ENCODE results near the gene RPUSD1. TPM values are rescaled to one million over a fixed set of nuclear protein-coding genes. Genes with fewer than 3 reads are reported as not detected.

RPUSD1 gene
- total and polyA plus RNA-seq, 12 donors, result 1.1 to 40.1 (median 20.4) TPM

- WGBS, 4 donors, result 55 to 86% (median 83%) methylated on average over 9 to 21 of the region's 21 CpGs
- intact Hi-C loops (cut with DNase I), result no loop called here
- Histone ChIP-seq H3K4me3 (no peak overlapping the region), H3K9me3 (replicated peaks in 1 of 3) (no peaks in the 10 kb centered on the region), H3K27me3 (no peaks in the 10 kb centered on the region), H3K27ac (no peak overlapping the region), H3K4me1 (replicated peaks in 1 of 2) (no peaks in the 10 kb centered on the region), H3K36me3 (replicated peaks in 1 of 2) (no peaks in the 10 kb centered on the region)
- TF ChIP-seq POLR2A (IDR thresholded peaks at IDR 0.05) (no peak), CTCF (IDR thresholded peaks at IDR 0.05) (no peak)
- DNase-seq, result no peak
Observed at GRCh38 chr16:768428-768827, 19.8 kb downstream of the RPUSD1 start.

GRCh38 chr16:767743-768235 lies 20.4 kb downstream of the RPUSD1 start:
- 20 to 60% (median 52%) methylated on average over 1 to 23 of the region's 38 CpGs for WGBS, 4 donors
- no peaks in the 10 kb centered on the region for H3K27me3 ChIP-seq
- no peak for DNase-seq

GRCh38 chr16:766820-767640 lies 21.2 kb downstream of the RPUSD1 start:
- no peaks in the 10 kb centered on the region for H3K27me3 ChIP-seq
- DNase-seq, result no peak
- H3K9me3 ChIP-seq (replicated peaks in 1 of 3), result no peaks in the 10 kb centered on the region
- no peaks in the 10 kb centered on the region for H3K4me1 ChIP-seq (replicated peaks in 1 of 2)
- H3K36me3 ChIP-seq (replicated peaks in 1 of 2), result no peaks in the 10 kb centered on the region
- no peak overlapping the region for H3K4me3 ChIP-seq
- no peak for TF ChIP-seq POLR2A (IDR thresholded peaks at IDR 0.05)
- no peak for TF ChIP-seq CTCF (IDR thresholded peaks at IDR 0.05)
- no peak overlapping the region for H3K27ac ChIP-seq
- WGBS, 4 donors, result 63 to 72% (median 67%) methylated on average over 9 to 39 of the region's 48 CpGs
- intact Hi-C loops (cut with DNase I), result no loop called here

More at GRCh38 chr16:767743-768235, 20.4 kb downstream of the RPUSD1 start:
- TF ChIP-seq POLR2A (IDR thresholded peaks at IDR 0.05), result no peak
- Histone ChIP-seq H3K4me1 (replicated peaks in 1 of 2) (no peaks in the 10 kb centered on the region), H3K27ac (no peak overlapping the region), H3K36me3 (replicated peaks in 1 of 2) (no peaks in the 10 kb centered on the region), H3K4me3 (no peak overlapping the region), H3K9me3 (replicated peaks in 1 of 3) (no peaks in the 10 kb centered on the region)
- intact Hi-C loops (cut with DNase I), result no loop called here

GRCh38 chr16:766008-766819 lies 22.0 kb downstream of the RPUSD1 start:
- no peaks in the 10 kb centered on the region for H3K4me1 ChIP-seq (replicated peaks in 1 of 2)
- no peaks in the 10 kb centered on the region for H3K27me3 ChIP-seq
- no peak overlapping the region for H3K27ac ChIP-seq
- WGBS, 4 donors, result 82 to 87% (median 83%) methylated on average over 17 to 29 of the region's 29 CpGs
- no peaks in the 10 kb centered on the region for H3K9me3 ChIP-seq (replicated peaks in 1 of 3)
- intact Hi-C loops (cut with DNase I), result no loop called here
- DNase-seq, result no peak
- no peak overlapping the region for H3K4me3 ChIP-seq
- no peaks in the 10 kb centered on the region for H3K36me3 ChIP-seq (replicated peaks in 1 of 2)
- TF ChIP-seq POLR2A (IDR thresholded peaks at IDR 0.05) (no peak), CTCF (IDR thresholded peaks at IDR 0.05) (no peak)
